Skeletal muscle satellite cell (primary cell): ENCODE results near the gene SLC11A2.
"Not testable (repeated sequence)": the region's sequence is repeated elsewhere in the genome, so short reads cannot be mapped to it uniquely, and the experiment has no call there.

Experiments used
- H3K27me3 ChIP-seq: 2 replicates; pipeline ENCODE4 v1.7.0; 2013; ENCODE audit warnings: low read length; ENCODE audit not compliant: control insufficient read depth, insufficient read depth
- H3K36me3 ChIP-seq: 2 replicates; pipeline ENCODE4 v1.7.0; 2013; ENCODE audit warnings: mild to moderate bottlenecking, control low read depth, low read length; ENCODE audit not compliant: insufficient read depth
- H3K4me1 ChIP-seq: 2 replicates; pipeline ENCODE4 v1.7.0; 2013; ENCODE audit warnings: low read length; ENCODE audit not compliant: control insufficient read depth, insufficient read depth
- H3K4me2 ChIP-seq: 2 replicates; pipeline ENCODE4 v1.7.0; 2013; ENCODE audit warnings: mild to moderate bottlenecking, low read length
- H3K4me3 ChIP-seq: 2 replicates; pipeline ENCODE4 v1.7.0; 2013; ENCODE audit warnings: low read length
- H3K9ac ChIP-seq: 2 replicates; pipeline ENCODE4 v1.7.0; 2013; ENCODE audit warnings: mild to moderate bottlenecking, low read depth, low read length, moderate library complexity
- H3K9me3 ChIP-seq: replicated peaks from 2 replicates; pipeline ENCODE4 v1.7.0; 2013; ENCODE audit warnings: mild to moderate bottlenecking, control low read depth, low read length

Gene SLC11A2

DNA sequence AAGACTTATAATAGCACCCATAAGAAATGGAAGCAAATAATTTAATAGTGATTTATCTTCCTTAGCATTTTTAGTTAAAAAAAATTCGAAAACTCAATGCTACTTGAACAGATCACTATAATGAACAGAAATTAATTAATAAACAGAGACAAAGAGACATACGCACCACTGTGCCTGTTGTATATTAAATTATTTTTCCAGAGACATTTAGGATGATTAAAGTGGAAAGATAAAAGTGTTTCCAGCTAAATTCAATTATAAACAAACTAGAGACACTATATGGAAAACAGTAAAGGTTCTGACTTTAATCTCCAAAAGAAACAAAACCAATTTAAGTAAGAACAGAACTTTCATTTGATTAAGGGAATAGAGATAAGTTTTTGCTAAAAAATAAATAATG lies 70.5 kb downstream of the SLC11A2 start:
- H3K4me2 ChIP-seq: no peak overlapping the region
- H3K4me3 ChIP-seq: no peak overlapping the region
- H3K9ac ChIP-seq: no peak overlapping the region
- no peaks in the 10 kb centered on the region for H3K9me3 ChIP-seq
- no peaks in the 10 kb centered on the region for H3K36me3 ChIP-seq
- no peaks in the 10 kb centered on the region for H3K4me1 ChIP-seq
- H3K27me3 ChIP-seq: no peaks in the 10 kb centered on the region

DNA sequence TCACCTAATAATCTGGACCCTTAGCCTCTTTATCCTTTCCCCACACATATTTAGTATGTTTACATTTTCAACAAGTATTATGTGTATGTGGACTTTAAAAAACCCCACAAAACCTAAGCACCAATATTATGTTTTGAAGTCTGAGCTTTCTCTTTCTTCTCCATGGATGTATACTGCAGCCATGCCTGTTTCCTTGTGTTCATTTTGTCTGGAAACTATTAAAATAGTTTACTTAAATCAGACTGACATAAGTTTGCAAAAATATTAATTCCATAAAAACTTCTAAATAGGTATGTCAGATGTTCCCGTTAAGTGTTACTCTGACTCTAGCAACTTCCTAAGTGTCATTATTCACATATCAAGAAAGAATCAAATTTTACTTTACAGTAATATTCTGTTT lies 70.9 kb downstream of the SLC11A2 start:
- H3K9me3 ChIP-seq: no peaks in the 10 kb centered on the region
- no peaks in the 10 kb centered on the region for H3K4me1 ChIP-seq
- no peaks in the 10 kb centered on the region for H3K27me3 ChIP-seq
- H3K4me2 ChIP-seq: no peak overlapping the region
- H3K9ac ChIP-seq: no peak overlapping the region
- H3K4me3 ChIP-seq: no peak overlapping the region
- no peaks in the 10 kb centered on the region for H3K36me3 ChIP-seq

DNA sequence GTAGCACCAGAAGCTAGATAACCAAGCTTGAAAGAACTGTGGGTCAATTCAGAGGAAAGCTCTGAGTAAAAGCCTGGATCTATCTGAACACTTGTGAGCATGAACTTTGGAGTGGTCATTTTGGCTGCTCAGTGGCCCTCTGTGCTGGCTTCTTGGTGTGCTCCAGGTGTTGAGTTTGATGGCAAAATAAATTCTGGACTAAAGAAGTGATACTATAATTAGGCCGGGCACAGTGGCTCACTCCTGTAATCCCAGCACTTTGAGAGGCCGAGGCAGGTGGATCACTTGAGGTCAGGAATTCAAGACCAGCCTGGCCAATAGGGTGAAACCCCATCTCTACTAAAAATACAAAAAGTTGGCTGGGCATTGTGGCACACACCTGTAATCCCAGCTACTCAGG lies 71.4 kb downstream of the SLC11A2 start:
- H3K9me3 ChIP-seq, H3K9ac ChIP-seq, H3K27me3 ChIP-seq, H3K4me3 ChIP-seq, H3K4me1 ChIP-seq, H3K36me3 ChIP-seq, H3K4me2 ChIP-seq: not testable (repeated sequence)

DNA sequence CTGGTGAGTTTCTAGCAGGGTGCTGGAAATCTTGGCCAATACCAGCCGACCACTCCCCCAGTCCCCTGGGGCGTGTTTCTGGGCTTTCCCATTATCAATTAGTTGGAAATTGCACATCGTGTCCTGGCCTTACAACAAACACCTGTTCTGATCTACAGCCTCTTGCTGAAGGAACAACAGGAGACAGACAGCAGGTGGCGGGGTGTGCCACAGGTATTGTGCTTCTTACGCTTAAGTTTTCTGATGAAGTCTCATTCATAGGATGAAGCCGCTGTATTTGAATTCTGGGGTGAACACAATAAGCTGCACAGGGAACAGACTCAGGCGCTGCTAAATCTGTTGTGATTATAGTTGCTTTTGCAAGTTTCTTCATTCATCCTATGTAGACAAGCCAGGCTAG lies 73.1 kb downstream of the SLC11A2 start:
- Histone ChIP-seq H3K4me3 (no peak overlapping the region), H3K9me3 (no peaks in the 10 kb centered on the region), H3K4me1 (no peaks in the 10 kb centered on the region), H3K27me3 (no peaks in the 10 kb centered on the region), H3K9ac (no peak overlapping the region), H3K36me3 (no peaks in the 10 kb centered on the region), H3K4me2 (no peak overlapping the region)

DNA sequence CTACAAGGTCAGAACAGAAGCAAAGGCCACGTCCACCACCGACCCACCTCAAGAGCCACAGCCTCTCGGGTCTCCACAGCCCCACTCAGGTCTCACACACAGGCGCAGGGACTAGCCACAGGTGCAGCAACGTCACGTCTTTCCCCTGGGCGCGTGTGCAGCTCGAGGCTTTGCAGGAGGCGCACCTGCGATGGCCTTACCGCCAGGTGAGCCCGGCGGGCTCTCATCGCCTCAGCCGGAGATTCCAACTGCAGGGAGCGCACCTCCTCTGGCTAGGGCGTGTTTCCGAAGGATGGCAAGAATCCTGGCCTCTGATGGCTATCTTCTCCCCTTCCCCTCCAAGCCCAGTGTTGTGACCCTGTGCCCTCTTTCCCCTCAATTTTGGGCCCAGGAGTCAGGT lies 73.7 kb downstream of the SLC11A2 start, which contains the start of gene HIGD1C:
Gene HIGD1C, plus strand, starts transcription at position 35 of the 400 bp plus-strand sequence. CDS start 1,455 bp downstream, outside the sequence.
- H3K36me3 ChIP-seq: no peaks in the 10 kb centered on the region

DNA sequence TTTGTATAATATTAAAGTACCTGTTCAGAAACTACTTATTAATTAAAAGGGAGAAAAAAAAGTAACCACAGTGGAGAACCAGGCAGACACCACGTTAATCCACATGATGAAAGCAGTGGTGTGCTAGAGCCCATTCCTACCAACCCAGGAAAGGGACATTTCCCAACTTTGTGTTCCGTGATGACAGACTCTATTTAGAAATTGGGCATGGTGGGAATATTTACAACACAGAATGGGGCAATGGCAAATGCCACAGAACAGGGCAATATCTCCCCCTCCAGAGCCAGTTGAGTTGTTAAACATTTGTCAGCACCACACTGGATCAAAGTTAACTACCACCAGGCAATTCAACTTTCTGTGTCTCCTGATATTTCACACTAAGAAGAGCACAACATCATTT lies 75.1 kb downstream of the SLC11A2 start:
- no peak overlapping the region for H3K4me2 ChIP-seq
- no peaks in the 10 kb centered on the region for H3K27me3 ChIP-seq
- H3K4me1 ChIP-seq: no peaks in the 10 kb centered on the region
- H3K9me3 ChIP-seq: no peaks in the 10 kb centered on the region
- H3K36me3 ChIP-seq: no peaks in the 10 kb centered on the region
- no peak overlapping the region for H3K9ac ChIP-seq
- no peak overlapping the region for H3K4me3 ChIP-seq

More for the DNA sequence above, 73.7 kb downstream of the SLC11A2 start, which contains the start of gene HIGD1C:
- Histone ChIP-seq H3K27me3 (no peaks in the 10 kb centered on the region), H3K4me2 (no peak within 1 kb of the TSS), H3K4me1 (no peaks in the 10 kb centered on the region), H3K9me3 (no peaks in the 10 kb centered on the region), H3K4me3 (no peak within 1 kb of the TSS), H3K9ac (no peak within 1 kb of the TSS)

DNA sequence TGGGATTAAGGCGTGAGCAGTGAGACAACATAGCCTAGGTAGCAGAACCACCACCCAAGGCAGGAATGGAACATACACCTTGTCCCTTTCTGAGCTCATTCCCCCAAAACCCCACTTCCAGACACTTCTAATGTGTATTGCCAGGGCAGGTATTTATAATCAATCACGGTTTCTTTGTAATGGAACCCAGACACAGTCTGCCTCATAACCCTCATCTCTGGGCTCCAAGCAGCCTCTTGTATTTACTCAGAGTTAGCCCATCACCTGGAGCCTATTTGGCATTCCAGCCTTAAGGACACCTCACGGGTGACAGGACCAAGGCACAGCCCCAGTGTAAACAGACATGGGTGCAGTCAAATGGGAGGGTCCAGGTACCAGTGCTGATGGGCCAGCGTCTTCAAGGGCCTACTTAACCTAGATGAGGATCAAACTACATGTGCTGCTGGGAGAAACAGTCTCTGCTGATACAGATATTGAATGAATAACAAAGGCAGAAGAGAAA lies 76.3 kb downstream of the SLC11A2 start:
- Histone ChIP-seq H3K4me3 (no peak overlapping the region), H3K4me2 (no peak overlapping the region), H3K9ac (no peak overlapping the region), H3K9me3 (no peaks in the 10 kb centered on the region), H3K27me3 (no peaks in the 10 kb centered on the region), H3K4me1 (no peaks in the 10 kb centered on the region), H3K36me3 (no peaks in the 10 kb centered on the region)

DNA sequence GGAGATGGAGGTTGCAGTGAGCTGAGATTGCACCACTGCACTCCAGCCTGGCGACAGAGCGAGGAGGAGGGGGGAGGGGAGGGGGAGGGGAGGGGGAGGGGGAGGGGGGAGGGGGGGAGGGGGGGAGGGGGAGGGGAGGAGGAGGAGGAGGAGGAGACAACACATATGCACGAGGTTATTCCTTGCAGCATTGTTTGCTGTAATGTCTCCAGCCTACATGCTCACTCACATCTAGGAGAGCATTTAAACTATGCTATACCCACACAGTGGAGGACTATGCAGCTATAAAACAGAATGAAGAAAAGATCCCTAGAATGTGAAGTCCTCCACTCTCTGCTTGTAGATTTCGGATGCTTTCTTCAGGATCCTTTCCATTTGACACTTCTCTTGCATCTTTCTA lies 77.4 kb downstream of the SLC11A2 start:
- Histone ChIP-seq H3K4me1 (no peaks in the 10 kb centered on the region), H3K4me2 (no peak overlapping the region), H3K9me3 (no peaks in the 10 kb centered on the region), H3K36me3 (no peaks in the 10 kb centered on the region), H3K9ac (no peak overlapping the region), H3K4me3 (no peak overlapping the region), H3K27me3 (no peaks in the 10 kb centered on the region)

DNA sequence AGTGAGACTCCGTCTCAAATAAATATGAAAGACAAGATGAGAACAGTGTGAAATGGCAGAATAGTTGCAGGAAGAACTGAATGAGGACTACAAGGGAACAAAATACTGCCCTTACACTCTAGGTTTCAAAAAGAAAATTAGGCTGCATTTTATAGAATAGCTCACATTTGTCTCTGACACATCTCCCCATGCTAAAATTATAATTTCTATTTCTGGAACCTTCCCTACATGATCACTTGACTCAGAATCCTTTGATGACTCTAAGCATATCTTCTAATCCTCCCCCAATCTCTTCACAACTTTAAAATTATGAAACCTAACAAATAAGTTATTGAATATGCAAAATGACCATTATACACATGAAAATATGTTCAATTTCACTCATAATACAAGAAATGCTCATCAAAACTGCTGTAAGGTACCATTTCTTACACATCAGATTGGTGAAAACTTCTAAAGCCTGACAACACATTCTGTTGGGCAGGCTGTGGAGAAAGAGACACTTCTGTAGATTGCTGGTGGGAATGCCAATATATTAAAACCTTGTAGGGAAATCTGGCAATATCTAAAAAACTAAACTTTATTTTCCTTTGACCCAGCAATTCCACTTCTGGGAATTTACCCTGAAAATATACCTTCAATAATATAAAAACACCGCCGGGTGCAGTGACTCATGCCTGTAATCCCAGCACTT lies 78.1 kb downstream of the SLC11A2 start:
- H3K4me3 ChIP-seq: no peak overlapping the region
- no peaks in the 10 kb centered on the region for H3K36me3 ChIP-seq
- H3K27me3 ChIP-seq: no peaks in the 10 kb centered on the region
- no peak overlapping the region for H3K9ac ChIP-seq
- H3K4me1 ChIP-seq: no peaks in the 10 kb centered on the region
- no peak overlapping the region for H3K4me2 ChIP-seq
- no peaks in the 10 kb centered on the region for H3K9me3 ChIP-seq

DNA sequence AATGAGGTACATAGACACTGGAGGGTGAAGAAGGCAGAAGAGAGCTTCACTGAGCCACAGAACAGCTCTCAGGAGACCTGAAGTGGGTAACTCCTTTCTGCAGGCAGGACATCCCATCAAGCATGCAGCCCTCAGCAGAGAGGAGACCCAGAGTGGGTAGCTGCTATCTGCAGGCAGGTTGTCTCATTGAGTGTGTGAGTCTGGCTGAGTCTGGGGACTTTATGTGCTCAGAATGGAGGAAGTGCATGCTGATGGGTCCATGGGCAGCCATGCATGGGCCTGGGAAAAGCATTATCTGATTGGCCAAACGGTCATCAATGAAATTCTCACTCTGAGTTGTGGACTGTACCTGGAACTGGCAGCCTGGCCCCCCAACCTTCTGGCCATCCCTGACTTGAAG lies 88.5 kb downstream of the SLC11A2 start:
- Histone ChIP-seq H3K4me1 (peaks cover 12% of the 10 kb centered on the region), H3K9me3 (no peaks in the 10 kb centered on the region), H3K4me3 (no peak overlapping the region), H3K4me2 (no peak overlapping the region), H3K27me3 (no peaks in the 10 kb centered on the region), H3K9ac (no peak overlapping the region), H3K36me3 (no peaks in the 10 kb centered on the region)

DNA sequence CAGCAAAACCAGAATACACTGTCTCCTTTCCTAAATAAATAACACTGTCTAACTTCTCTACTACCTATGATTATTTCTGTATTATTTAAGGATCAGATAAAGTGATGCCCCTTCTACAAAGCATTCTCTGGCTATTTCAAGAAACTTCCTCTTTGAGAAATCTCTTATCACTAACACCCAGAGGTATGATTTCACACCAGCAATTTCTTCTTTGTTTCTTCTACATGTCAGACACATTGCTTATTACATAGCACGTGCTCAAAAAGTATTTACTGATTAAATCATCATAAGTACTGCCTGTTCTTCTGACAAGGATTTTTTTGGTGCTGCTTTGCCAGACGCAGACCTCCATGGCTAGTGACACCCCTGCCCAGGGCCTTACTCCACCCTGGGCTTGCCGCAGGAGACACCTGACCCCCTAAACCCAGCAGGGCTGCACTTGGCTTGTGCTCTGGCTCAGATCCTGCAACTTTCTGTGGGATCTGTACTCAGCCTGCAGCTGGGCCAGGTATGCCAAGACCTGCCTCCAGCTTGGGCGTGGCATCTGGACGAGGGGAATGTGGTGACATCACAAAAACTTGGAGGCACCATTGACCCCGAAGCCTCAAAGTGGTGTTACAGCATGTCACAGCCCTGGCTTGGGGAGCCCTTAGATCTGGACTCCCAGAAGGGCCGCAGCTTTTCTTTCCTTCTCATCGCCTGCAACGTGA lies 89.2 kb downstream of the SLC11A2 start:
- Histone ChIP-seq H3K4me2 (no peak overlapping the region), H3K9ac (no peak overlapping the region), H3K9me3 (no peaks in the 10 kb centered on the region), H3K36me3 (no peaks in the 10 kb centered on the region), H3K4me1 (peaks cover 12% of the 10 kb centered on the region), H3K4me3 (no peak overlapping the region), H3K27me3 (no peaks in the 10 kb centered on the region)
